Measurements from ENCODE around the gene CSMD2.

The CSMD2 gene

DNA sequence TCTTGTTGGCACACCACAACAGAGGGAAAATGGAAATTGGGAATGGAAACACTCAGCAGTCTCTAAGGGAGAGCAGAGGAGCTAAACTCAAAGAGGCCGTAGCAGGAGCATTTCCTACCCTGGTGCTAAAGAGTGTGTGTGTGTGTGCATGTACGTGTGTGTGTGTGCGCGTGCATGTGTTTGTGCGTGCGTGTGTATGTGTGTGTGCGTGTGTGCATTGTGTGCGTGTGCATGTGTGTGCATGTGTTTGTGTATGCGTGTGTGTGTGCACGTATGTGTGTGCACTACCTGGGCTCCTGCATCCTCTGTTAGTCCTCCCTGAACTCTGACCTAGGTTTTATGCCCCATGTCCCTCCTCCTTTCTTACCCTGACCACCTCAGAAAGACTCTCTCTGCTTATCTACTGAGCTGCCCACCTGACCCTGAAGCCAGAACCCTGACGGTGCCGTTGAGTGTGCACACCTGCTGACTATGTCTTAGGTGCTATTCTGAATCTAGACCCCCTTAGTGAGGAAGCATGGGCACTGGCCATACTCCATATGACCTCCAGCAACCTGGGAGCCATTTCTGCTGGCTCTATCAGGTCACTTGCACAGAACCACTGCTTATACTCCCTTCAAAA lies 458.3 kb downstream of the CSMD2 start:
- Histone ChIP-seq H3K4me1 (ENCODE audit: control insufficient read depth, insufficient read depth, low read length) (peaks cover 20% of the 10 kb centered on the region; the same call in 1 of the 2 replicates), H3K27me3 (ENCODE audit: control insufficient read depth, insufficient read depth, low read length) (no peaks in the 10 kb centered on the region), H3K36me3 (ENCODE audit: control insufficient read depth, insufficient read depth, low read length) (no peaks in the 10 kb centered on the region), H3K9me3 (ENCODE audit: control insufficient read depth, insufficient read depth, low read depth, low read length) (no peaks in the 10 kb centered on the region), H3K4me3 (ENCODE audit: low read depth, low read length) (no peak overlapping the region), H3K9ac (ENCODE audit: low read length) (no peak overlapping the region), H3K27ac (ENCODE audit: low read depth, low read length) (no peak overlapping the region)

DNA sequence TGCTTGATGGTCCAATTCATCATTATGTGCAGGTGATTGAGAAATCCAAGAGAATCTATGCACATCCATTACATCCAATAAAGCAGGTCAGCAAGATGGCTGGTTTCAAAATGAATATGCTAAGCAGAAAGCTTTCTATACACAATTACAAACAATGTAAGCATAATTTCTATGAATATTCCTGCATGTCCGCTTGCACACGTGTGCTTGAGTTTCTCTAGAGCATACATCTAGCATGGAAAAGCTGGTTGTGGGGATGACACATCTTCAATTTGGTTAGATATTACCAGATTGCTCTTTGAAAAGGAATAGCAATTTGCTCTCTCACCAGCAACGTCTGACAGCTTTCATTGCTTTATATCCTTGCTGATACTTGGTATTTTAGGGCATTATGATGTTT lies 461.6 kb downstream of the CSMD2 start:
- H3K4me1 ChIP-seq (ENCODE audit: control insufficient read depth, insufficient read depth, low read length): no peaks in the 10 kb centered on the region
- H3K9me3 ChIP-seq (ENCODE audit: control insufficient read depth, insufficient read depth, low read depth, low read length): no peaks in the 10 kb centered on the region
- no peak overlapping the region for H3K9ac ChIP-seq (ENCODE audit: low read length)
- H3K27ac ChIP-seq (ENCODE audit: low read depth, low read length): no peak overlapping the region
- no peaks in the 10 kb centered on the region for H3K27me3 ChIP-seq (ENCODE audit: control insufficient read depth, insufficient read depth, low read length)
- no peaks in the 10 kb centered on the region for H3K36me3 ChIP-seq (ENCODE audit: control insufficient read depth, insufficient read depth, low read length)
- H3K4me3 ChIP-seq (ENCODE audit: low read depth, low read length): no peak overlapping the region

GRCh38 chr1:33698361-33699035 lies 466.5 kb downstream of the CSMD2 start:
- H3K4me3 ChIP-seq (ENCODE audit: low read depth, low read length): no peak overlapping the region
- no peak overlapping the region for H3K27ac ChIP-seq (ENCODE audit: low read depth, low read length)
- no peaks in the 10 kb centered on the region for H3K36me3 ChIP-seq (ENCODE audit: control insufficient read depth, insufficient read depth, low read length)
- no peaks in the 10 kb centered on the region for H3K9me3 ChIP-seq (ENCODE audit: control insufficient read depth, insufficient read depth, low read depth, low read length)
- H3K9ac ChIP-seq (ENCODE audit: low read length): no peak overlapping the region
- H3K27me3 ChIP-seq (ENCODE audit: control insufficient read depth, insufficient read depth, low read length): no peaks in the 10 kb centered on the region
- no peaks in the 10 kb centered on the region for H3K4me1 ChIP-seq (ENCODE audit: control insufficient read depth, insufficient read depth, low read length)

DNA sequence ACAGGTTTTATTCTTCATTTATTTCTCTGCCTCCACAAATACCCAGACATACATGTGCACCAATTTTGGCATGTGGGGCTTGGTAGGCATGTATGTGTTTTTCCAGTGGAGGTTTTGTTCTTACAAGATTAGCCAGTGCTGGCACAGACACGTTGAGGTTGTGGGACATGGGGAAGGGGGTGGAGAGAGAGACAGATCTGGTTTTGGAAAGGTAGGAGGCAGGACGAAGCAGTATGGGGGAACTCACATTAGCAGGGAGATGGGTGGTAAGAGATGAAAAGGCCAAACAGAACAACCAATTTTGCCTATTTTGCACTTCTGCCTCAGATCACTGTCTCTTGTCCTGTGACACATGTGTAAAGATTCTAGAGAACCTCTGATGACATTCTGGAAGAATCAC lies 467.2 kb downstream of the CSMD2 start:
- Histone ChIP-seq H3K9me3 (ENCODE audit: control insufficient read depth, insufficient read depth, low read depth, low read length) (no peaks in the 10 kb centered on the region), H3K27me3 (ENCODE audit: control insufficient read depth, insufficient read depth, low read length) (no peaks in the 10 kb centered on the region), H3K36me3 (ENCODE audit: control insufficient read depth, insufficient read depth, low read length) (no peaks in the 10 kb centered on the region), H3K27ac (ENCODE audit: low read depth, low read length) (no peak overlapping the region), H3K9ac (ENCODE audit: low read length) (no peak overlapping the region), H3K4me3 (ENCODE audit: low read depth, low read length) (no peak overlapping the region), H3K4me1 (ENCODE audit: control insufficient read depth, insufficient read depth, low read length) (no peaks in the 10 kb centered on the region)

DNA sequence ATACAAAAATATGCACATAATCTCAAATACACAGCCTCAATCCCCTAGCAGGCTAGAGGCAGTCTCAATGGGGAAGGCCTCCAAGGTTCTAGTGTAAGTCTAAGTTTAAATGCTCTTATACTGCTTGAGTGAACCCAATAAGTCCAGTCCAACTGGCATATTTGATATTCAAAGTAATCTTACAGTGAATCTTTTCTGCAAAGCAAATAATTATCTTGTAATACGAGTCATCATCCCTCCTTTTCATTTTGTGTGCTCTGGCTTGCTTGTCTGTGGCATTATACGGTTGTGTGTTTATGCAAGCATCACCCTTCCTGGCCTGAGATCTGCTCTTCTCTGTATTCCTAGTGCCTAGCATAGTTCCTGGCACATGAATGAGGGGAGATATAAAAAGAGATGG lies 468.1 kb downstream of the CSMD2 start:
- Histone ChIP-seq H3K27me3 (ENCODE audit: control insufficient read depth, insufficient read depth, low read length) (no peaks in the 10 kb centered on the region), H3K9ac (ENCODE audit: low read length) (no peak overlapping the region), H3K9me3 (ENCODE audit: control insufficient read depth, insufficient read depth, low read depth, low read length) (no peaks in the 10 kb centered on the region), H3K4me3 (ENCODE audit: low read depth, low read length) (no peak overlapping the region), H3K4me1 (ENCODE audit: control insufficient read depth, insufficient read depth, low read length) (no peaks in the 10 kb centered on the region), H3K36me3 (ENCODE audit: control insufficient read depth, insufficient read depth, low read length) (no peaks in the 10 kb centered on the region), H3K27ac (ENCODE audit: low read depth, low read length) (no peak overlapping the region)

DNA sequence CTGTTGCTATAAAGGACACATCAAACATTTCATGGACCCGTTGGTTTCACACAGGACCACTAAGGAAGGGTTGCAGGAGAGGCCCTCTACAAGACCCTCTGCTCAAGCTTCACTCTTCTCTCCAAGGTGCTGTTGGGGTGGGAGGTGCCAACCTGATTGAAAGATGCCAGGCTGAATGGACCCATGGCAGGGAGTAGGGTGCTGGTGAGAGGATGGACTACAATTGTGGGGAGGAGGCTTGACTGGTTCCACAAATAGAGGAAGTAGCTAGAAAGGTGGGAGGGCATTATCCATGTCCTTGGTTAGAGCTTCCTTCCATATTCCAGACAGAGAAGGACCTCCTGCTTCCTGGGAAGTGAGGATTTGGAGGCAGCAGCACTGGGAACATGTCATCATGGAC lies 468.7 kb downstream of the CSMD2 start:
- Histone ChIP-seq H3K9ac (ENCODE audit: low read length) (no peak overlapping the region), H3K36me3 (ENCODE audit: control insufficient read depth, insufficient read depth, low read length) (no peaks in the 10 kb centered on the region), H3K4me1 (ENCODE audit: control insufficient read depth, insufficient read depth, low read length) (no peaks in the 10 kb centered on the region), H3K27ac (ENCODE audit: low read depth, low read length) (no peak overlapping the region), H3K4me3 (ENCODE audit: low read depth, low read length) (no peak overlapping the region), H3K9me3 (ENCODE audit: control insufficient read depth, insufficient read depth, low read depth, low read length) (no peaks in the 10 kb centered on the region), H3K27me3 (ENCODE audit: control insufficient read depth, insufficient read depth, low read length) (no peaks in the 10 kb centered on the region)

DNA sequence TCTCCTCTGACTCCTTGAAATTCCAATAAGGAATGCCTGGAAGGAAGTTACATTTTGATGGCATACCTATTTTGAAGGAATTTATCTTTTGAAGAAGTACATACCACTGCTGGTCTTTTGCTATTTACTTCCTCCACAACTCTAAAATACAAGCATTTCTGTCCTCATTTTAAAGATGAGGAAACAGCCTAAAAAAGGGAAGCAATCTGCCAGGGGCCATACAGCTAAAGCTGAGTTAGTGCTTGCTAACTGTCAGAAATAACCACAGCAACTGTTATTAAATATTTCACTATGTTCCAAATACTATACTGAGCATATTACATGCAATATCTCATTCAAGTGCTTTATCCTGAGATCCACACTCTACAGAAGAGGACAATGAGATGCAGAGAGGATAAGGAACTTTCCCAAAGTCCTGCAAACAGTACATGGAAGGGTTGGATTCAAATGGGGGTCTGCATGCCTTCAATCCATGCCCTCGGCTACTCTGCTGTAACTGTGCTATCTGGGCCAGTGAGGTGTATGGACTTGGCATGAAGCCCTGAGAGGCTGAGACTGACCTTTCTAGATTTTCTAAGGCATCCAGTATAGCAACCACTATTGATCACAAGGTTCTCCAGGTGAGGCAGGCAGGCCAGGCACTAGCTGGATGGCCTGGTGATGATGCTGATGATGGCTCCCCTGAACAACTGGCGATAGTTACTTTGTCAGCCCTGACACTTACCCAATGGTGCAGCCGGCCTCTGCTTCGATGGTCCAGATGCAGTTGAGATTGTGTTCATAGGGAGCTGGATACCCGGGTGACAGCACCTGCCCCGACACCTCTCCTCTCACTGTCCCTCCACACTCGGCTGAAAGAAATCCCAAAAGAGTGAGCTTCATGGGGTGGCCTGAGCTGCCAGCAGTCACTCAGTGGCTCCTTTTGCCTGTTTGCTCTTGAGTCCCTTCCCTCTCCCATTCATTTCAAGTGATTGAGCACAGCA lies 472.5 kb downstream of the CSMD2 start:
- no peaks in the 10 kb centered on the region for H3K27me3 ChIP-seq (ENCODE audit: control insufficient read depth, insufficient read depth, low read length)
- H3K9ac ChIP-seq (ENCODE audit: low read length): no peak overlapping the region
- H3K36me3 ChIP-seq (ENCODE audit: control insufficient read depth, insufficient read depth, low read length): no peaks in the 10 kb centered on the region
- no peak overlapping the region for H3K4me3 ChIP-seq (ENCODE audit: low read depth, low read length)
- H3K4me1 ChIP-seq (ENCODE audit: control insufficient read depth, insufficient read depth, low read length): no peaks in the 10 kb centered on the region
- H3K27ac ChIP-seq (ENCODE audit: low read depth, low read length): no peak overlapping the region
- H3K9me3 ChIP-seq (ENCODE audit: control insufficient read depth, insufficient read depth, low read depth, low read length): no peaks in the 10 kb centered on the region

GRCh38 chr1:33687000-33687399 lies 478.0 kb downstream of the CSMD2 start:
- no peak overlapping the region for H3K27ac ChIP-seq (ENCODE audit: low read depth, low read length)
- H3K4me3 ChIP-seq (ENCODE audit: low read depth, low read length): no peak overlapping the region
- H3K4me1 ChIP-seq (ENCODE audit: control insufficient read depth, insufficient read depth, low read length): peaks cover 3% of the 10 kb centered on the region; the same call in 1 of the 2 replicates
- no peaks in the 10 kb centered on the region for H3K27me3 ChIP-seq (ENCODE audit: control insufficient read depth, insufficient read depth, low read length)
- H3K9me3 ChIP-seq (ENCODE audit: control insufficient read depth, insufficient read depth, low read depth, low read length): no peaks in the 10 kb centered on the region
- no peaks in the 10 kb centered on the region for H3K36me3 ChIP-seq (ENCODE audit: control insufficient read depth, insufficient read depth, low read length)
- H3K9ac ChIP-seq (ENCODE audit: low read length): no peak overlapping the region

DNA sequence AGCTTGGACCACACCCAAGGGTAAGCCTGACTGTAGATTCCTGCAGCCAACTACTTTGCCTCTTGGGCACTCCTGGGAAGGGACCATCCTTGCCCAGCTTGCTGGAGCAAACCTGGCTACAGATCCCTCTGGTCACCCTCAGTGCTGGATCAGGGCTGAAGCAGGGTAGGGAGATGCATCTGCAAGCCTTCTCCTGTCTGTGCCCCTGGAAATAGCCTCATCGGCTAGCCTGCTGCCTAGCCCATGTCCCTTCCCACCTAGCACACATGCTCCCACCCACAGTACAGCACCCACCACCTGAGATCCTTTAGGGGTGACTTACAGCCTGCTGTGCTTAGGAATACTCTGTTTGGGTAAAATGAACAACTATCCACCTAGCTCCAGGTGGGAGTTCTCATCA lies 478.5 kb downstream of the CSMD2 start:
- H3K36me3 ChIP-seq (ENCODE audit: control insufficient read depth, insufficient read depth, low read length): no peaks in the 10 kb centered on the region
- peaks cover 3% of the 10 kb centered on the region; the same call in 1 of the 2 replicates for H3K4me1 ChIP-seq (ENCODE audit: control insufficient read depth, insufficient read depth, low read length)
- H3K9ac ChIP-seq (ENCODE audit: low read length): no peak overlapping the region
- no peak overlapping the region for H3K27ac ChIP-seq (ENCODE audit: low read depth, low read length)
- H3K9me3 ChIP-seq (ENCODE audit: control insufficient read depth, insufficient read depth, low read depth, low read length): no peaks in the 10 kb centered on the region
- no peaks in the 10 kb centered on the region for H3K27me3 ChIP-seq (ENCODE audit: control insufficient read depth, insufficient read depth, low read length)
- no peak overlapping the region for H3K4me3 ChIP-seq (ENCODE audit: low read depth, low read length)

- Histone ChIP-seq H3K27ac (ENCODE audit: low read depth, low read length) (no peak overlapping the region), H3K9me3 (ENCODE audit: control insufficient read depth, insufficient read depth, low read depth, low read length) (no peaks in the 10 kb centered on the region), H3K4me3 (ENCODE audit: low read depth, low read length) (no peak overlapping the region), H3K27me3 (ENCODE audit: control insufficient read depth, insufficient read depth, low read length) (no peaks in the 10 kb centered on the region), H3K4me1 (ENCODE audit: control insufficient read depth, insufficient read depth, low read length) (peaks cover 3% of the 10 kb centered on the region; the same call in 1 of the 2 replicates), H3K9ac (ENCODE audit: low read length) (no peak overlapping the region), H3K36me3 (ENCODE audit: control insufficient read depth, insufficient read depth, low read length) (no peaks in the 10 kb centered on the region)
Observed at GRCh38 chr1:33685256-33685655, 479.8 kb downstream of the CSMD2 start.
